ENCODE data around the gene GP1BA.

GP1BA gene

GRCh38 chr17:4931963-4932362 lies at the start of gene GP1BA:
GP1BA (plus strand) TSS chr17:4932277; CDS start chr17:4932605, 328 bp downstream.
- DNase-seq (ENCODE audit: low spot score): no peak

- no peak for DNase-seq (ENCODE audit: low spot score)
Measured at GRCh38 chr17:4884489-4884888, 47.6 kb upstream of the GP1BA start.

- DNase-seq (ENCODE audit: low spot score): no peak
Measured at GRCh38 chr17:4886830-4887229, 45.2 kb upstream of the GP1BA start.

- DNase-seq (ENCODE audit: low spot score): no peak
Measured at GRCh38 chr17:4887581-4887980, 44.5 kb upstream of the GP1BA start.

- DNase-seq (ENCODE audit: low spot score): peak; percentile 75
Measured at GRCh38 chr17:4891411-4892410, 40.4 kb upstream of the GP1BA start.

GRCh38 chr17:4892499-4893221 lies 39.4 kb upstream of the GP1BA start:
- no peak for DNase-seq (ENCODE audit: low spot score)

GRCh38 chr17:4893272-4893671 lies 38.8 kb upstream of the GP1BA start:
- DNase-seq (ENCODE audit: low spot score): no peak

- DNase-seq (ENCODE audit: low spot score): no peak
Measured at GRCh38 chr17:4893721-4894560, 38.1 kb upstream of the GP1BA start.

- no peak for DNase-seq (ENCODE audit: low spot score)
Measured at GRCh38 chr17:4895121-4895520, 37.0 kb upstream of the GP1BA start.

- no peak for DNase-seq (ENCODE audit: low spot score)
Measured at GRCh38 chr17:4895657-4896331, 36.3 kb upstream of the GP1BA start.

- DNase-seq (ENCODE audit: low spot score): no peak
Measured at GRCh38 chr17:4896332-4897197, 35.5 kb upstream of the GP1BA start.

- no peak for DNase-seq (ENCODE audit: low spot score)
Measured at GRCh38 chr17:4897198-4897687, 34.8 kb upstream of the GP1BA start.

- DNase-seq (ENCODE audit: low spot score): no peak
Measured at GRCh38 chr17:4897785-4898184, 34.3 kb upstream of the GP1BA start.

- DNase-seq (ENCODE audit: low spot score): no peak
Measured at GRCh38 chr17:4898351-4898750, 33.7 kb upstream of the GP1BA start.

- DNase-seq (ENCODE audit: low spot score): no peak
Measured at GRCh38 chr17:4898927-4899326, 33.1 kb upstream of the GP1BA start.

- peak; percentile 74 for DNase-seq (ENCODE audit: low spot score)
Measured at GRCh38 chr17:4899341-4900230, 32.5 kb upstream of the GP1BA start, which contains the start of gene C17orf107. C17orf107 (plus strand) TSS chr17:4899536; CDS start chr17:4899763, 227 bp downstream.

- DNase-seq (ENCODE audit: low spot score): peak; percentile 51
Measured at GRCh38 chr17:4900231-4901107, 31.6 kb upstream of the GP1BA start.

- DNase-seq (ENCODE audit: low spot score): no peak
Measured at GRCh38 chr17:4901108-4901647, 30.9 kb upstream of the GP1BA start.

Data from hematopoietic multipotent progenitor cell treated with erythropoietin and hydrocortisone succinate and interleukin-3 and kit ligand, for 17 days (in vitro differentiated cells).